ENCODE measurements around the gene FAM168B.

The FAM168B gene

DNA sequence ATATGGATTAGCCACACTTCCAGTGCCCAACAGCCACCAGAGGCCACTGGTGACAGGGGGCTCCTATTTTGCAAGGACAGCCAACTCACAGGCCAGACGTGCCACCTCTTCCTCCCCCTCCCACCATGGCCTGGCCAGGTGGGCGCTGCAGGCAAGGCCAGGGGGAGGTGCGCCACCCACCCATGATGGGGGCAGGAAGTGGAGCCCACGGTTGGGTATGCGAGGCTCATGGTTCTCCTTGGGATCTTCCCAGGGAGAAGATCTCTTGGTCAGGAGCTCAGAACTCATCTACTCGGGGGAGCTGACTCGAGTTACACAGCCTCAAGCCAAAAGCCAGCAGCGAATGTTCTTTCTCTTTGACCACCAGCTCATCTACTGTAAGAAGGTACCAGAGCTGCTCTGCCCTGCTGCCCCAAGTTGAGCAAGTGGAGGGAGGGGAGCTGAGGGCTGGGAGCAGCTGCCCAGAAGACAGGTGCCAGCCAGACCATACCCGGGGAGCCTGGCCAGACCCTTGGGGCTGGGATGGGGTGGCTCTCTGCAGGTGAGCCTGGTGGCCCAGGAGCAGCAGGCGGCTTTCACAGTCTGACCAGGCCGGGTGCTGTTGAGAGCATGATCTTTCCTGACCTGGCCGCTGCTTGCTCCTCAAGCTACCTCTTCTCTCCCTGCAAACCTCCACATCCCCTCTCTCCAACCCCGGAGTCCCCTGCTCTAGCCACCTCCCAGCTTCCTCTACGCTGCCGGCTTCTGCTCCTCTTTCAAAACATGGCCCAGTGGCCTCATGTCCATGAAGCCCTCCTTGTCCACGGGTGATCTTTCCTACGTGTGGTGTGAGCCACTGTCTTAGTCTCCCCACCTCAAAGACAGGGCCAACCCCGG, 49.8 kb downstream of the FAM168B start:
- TF ChIP-seq, protein P1, sequence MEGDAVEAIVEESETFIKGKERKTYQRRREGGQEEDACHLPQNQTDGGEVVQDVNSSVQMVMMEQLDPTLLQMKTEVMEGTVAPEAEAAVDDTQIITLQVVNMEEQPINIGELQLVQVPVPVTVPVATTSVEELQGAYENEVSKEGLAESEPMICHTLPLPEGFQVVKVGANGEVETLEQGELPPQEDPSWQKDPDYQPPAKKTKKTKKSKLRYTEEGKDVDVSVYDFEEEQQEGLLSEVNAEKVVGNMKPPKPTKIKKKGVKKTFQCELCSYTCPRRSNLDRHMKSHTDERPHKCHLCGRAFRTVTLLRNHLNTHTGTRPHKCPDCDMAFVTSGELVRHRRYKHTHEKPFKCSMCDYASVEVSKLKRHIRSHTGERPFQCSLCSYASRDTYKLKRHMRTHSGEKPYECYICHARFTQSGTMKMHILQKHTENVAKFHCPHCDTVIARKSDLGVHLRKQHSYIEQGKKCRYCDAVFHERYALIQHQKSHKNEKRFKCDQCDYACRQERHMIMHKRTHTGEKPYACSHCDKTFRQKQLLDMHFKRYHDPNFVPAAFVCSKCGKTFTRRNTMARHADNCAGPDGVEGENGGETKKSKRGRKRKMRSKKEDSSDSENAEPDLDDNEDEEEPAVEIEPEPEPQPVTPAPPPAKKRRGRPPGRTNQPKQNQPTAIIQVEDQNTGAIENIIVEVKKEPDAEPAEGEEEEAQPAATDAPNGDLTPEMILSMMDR (IDR thresholded peaks at IDR 0.05; ENCODE audit: low read depth, low read length), result no peak
- no peak for DNase-seq (ENCODE audit: low read depth in 2 of 2)
- H3K4me3 ChIP-seq (replicated peaks in 1 of 2; ENCODE audit: low read depth in 2 of 2, low read length in 2 of 2), result no peak overlapping the region

DNA sequence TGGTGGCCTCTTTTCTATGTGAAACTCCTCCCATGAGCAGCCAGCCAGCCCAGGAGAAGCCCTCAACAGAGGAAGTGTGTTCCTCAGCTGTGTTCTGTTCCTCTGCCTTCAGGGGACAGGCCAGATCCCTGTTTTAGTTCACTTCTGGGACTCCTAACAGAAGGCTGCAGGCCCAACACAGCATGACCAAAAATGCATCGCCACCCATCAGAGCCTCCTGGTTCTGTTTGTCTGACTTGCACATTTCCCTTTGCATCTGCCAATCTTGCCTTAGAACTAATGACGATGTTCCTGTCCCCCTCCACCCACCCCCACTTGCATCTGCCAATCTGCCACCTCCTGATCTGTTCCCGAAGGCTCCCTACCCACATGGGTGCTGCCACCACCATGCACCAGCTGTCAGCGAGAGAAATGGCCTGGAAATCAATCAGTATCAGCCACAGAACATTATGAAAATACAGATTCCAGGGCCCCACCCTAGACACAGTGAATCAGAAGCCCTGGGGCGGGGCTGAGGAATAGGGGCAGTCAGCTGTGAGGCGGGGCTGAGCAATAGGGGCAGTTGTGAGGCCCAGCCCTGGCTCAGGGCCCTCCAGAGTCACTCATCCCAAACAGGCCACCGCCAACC, 51.0 kb downstream of the FAM168B start:
- TF ChIP-seq, protein P1 (IDR thresholded peaks at IDR 0.05; ENCODE audit: low read depth, low read length), result no peak
- no peak for DNase-seq (ENCODE audit: low read depth in 2 of 2)
- no peak overlapping the region for H3K4me3 ChIP-seq (replicated peaks in 1 of 2; ENCODE audit: low read depth in 2 of 2, low read length in 2 of 2)

DNA sequence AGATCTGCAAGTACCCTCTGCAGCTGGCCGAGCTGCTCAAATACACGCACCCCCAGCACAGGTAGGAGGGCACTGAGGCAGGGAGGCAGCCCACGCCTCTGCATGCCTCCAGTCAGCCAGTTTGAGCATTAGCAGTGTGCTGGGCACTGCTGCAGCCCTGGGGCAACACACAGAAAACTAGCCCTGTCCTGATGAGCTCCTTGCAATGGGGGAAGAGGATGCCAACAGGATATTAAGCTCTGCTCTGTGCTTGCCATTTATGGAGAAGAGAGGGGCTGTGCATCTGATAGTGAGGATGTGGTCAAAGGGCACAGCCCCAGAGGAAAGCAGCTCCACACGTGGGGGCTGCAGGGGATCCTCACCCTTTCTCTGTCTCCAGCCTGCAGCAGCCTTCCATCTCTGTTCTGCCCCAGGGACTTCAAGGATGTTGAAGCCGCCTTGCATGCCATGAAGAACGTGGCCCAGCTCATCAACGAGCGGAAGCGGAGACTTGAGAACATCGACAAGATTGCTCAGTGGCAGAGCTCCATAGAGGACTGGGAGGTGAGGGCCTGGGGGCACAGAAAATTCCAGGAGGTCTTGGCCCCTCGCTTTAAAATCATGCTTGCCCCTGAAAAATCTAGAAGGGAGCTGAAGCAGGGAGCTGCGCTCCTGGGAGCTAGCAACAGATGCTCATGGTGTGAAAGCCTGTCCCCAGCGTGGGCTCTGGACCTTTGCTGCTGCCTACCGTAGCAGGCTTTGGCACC, 51.7 kb downstream of the FAM168B start:
- no peak for DNase-seq (ENCODE audit: low read depth in 2 of 2)
- H3K4me3 ChIP-seq (replicated peaks in 1 of 2; ENCODE audit: low read depth in 2 of 2, low read length in 2 of 2), result no peak overlapping the region
- TF ChIP-seq, protein P1 (IDR thresholded peaks at IDR 0.05; ENCODE audit: low read depth, low read length), result no peak

DNA sequence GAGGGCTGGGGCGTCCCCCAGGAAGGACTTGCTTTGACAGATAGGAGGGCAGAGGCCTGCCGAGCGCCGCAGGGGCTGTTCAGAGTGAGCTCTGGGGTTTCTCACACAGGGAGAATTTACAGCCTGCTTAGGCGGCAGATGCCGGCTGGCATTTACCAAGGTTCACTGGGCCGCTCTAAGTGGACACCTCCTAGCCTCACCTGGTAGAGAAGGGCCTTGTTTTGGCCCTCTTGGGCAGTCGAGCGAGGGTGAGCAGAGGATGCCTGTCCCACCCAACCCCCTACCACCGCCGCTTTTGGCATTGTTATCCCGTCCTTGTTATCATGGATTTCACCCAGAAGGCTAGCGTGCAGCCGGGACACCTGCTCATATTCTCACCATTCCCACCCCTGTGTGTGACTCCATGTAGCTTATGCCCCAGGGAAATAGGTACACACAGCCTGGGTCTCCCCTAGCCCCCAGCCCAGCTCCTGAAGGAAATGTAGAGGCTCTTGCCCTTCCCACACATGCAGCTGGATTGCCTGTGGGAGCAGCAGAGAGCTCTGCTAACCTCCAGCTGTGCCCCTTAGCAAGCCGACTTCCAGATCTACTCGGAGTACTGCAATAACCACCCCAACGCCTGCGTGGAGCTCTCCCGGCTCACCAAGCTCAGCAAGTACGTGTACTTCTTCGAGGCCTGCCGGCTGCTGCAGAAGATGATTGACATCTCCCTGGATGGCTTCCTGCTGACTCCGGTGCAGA, 52.4 kb downstream of the FAM168B start:
- no peak overlapping the region for H3K4me3 ChIP-seq (replicated peaks in 1 of 2; ENCODE audit: low read depth in 2 of 2, low read length in 2 of 2)
- DNase-seq (ENCODE audit: low read depth in 2 of 2), result peak; percentile 38 to 43
- TF ChIP-seq, protein P1 (IDR thresholded peaks at IDR 0.05; ENCODE audit: low read depth, low read length), result peak; percentile 39

DNA sequence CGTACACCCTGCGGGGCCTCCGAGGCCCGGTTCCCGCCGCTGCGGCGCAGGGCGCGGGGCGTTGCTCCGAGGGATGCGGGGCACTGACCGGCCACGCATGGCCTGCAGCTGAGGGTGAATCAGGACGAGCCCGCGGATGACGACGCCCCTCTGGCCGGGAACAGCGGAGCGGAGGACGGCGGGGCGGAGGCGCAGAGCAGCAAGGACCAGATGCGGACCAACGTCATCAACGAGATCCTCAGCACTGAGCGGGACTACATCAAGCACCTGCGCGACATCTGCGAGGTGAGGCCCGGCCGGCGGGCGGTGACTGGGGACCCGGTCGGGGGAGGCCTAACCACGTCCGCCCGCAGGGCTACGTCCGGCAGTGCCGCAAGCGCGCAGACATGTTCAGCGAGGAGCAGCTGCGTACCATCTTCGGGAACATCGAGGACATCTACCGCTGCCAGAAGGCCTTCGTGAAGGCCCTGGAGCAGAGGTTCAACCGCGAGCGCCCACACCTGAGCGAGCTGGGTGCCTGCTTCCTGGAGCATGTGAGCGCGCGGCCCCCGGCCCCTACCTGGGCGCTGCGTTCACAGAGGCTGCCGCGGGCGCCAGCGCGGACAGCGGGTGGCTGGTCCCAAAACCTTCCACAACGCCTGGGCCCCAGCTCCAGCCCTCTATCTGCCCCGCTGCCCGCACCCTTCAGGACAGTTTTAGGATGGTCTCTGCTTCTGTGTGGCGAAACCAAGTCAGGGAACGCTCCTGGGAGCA, 53.2 kb downstream of the FAM168B start:
- TF ChIP-seq, protein P1 (IDR thresholded peaks at IDR 0.05; ENCODE audit: low read depth, low read length), result no peak
- H3K4me3 ChIP-seq (replicated peaks in 1 of 2; ENCODE audit: low read depth in 2 of 2, low read length in 2 of 2), result peak overlapping the region; percentile 7 to 19
- DNase-seq (ENCODE audit: low read depth in 2 of 2), result peak in 1 of 2 donors; percentile 18

DNA sequence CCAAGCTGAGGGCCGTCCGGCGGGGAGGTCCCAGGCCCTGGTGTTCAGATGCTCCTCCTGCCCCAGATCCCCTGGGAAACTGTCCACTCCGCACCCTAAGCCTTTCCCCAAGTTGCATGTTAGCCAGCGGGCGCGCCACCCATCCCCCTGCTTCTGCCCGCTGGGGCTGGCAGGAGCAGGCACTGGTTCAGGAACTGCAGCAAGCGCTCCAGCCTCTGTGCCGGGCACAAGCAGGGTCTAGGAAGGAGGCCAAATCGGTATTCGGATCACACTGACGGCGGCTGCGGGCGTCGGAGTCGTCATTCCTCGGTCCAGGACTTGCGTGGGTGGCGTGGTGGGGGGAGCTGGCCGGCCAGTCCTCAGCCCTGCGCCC, 53.7 kb downstream of the FAM168B start:
- TF ChIP-seq, protein P1 (IDR thresholded peaks at IDR 0.05; ENCODE audit: low read depth, low read length), result no peak
- H3K4me3 ChIP-seq (replicated peaks in 1 of 2; ENCODE audit: low read depth in 2 of 2, low read length in 2 of 2), result no peak overlapping the region
- peak in 1 of 2 donors; percentile 12 for DNase-seq (ENCODE audit: low read depth in 2 of 2)

All from cardiac fibroblast (primary cell).